ENCODE results near the gene RSPH10B. TPM values are rescaled to one million over a fixed set of nuclear protein-coding genes. Genes with fewer than 3 reads are reported as not detected.

Gene RSPH10B
- total RNA-seq, 1 donor from 2014 or later, result not detected

Other genes starting within 250 kb of the RSPH10B start
- 24.5 TPM for gene RNF216, start 189.0 kb downstream of the RSPH10B start, total RNA-seq
- gene OCM, start 89.9 kb downstream of the RSPH10B start, total RNA-seq, result not detected
- 43.2 TPM for gene CCZ1, start 72.0 kb downstream of the RSPH10B start, total RNA-seq
- 5.9 TPM for gene PMS2, start 38.4 kb upstream of the RSPH10B start, total RNA-seq
- gene AIMP2, start 38.6 kb upstream of the RSPH10B start, total RNA-seq, result 54.8 TPM
- gene ANKRD61, start 60.7 kb upstream of the RSPH10B start, total RNA-seq, result 0.20 TPM
- 45.4 TPM for gene EIF2AK1, start 88.5 kb upstream of the RSPH10B start, total RNA-seq
- gene USP42, start 134.3 kb upstream of the RSPH10B start, total RNA-seq, result 5.2 TPM